Measurements from ENCODE around the gene MAPK8IP1.

The MAPK8IP1 gene

GRCh38 chr11:45909594-45910475 is 24.4 kb downstream of the MAPK8IP1 start:
- DNase-seq (ENCODE audit: low read depth in 3 of 3) = no peak

GRCh38 chr11:45910623-45911022 is 25.2 kb downstream of the MAPK8IP1 start:
- DNase-seq (ENCODE audit: low read depth in 3 of 3) = no peak

GRCh38 chr11:45913514-45913913 is 28.1 kb downstream of the MAPK8IP1 start:
- no peak for DNase-seq (ENCODE audit: low read depth in 3 of 3)

- DNase-seq (ENCODE audit: low read depth in 3 of 3) = no peak
Observed at GRCh38 chr11:45913942-45914635, 28.6 kb downstream of the MAPK8IP1 start.

GRCh38 chr11:45915446-45915845 is 30.0 kb downstream of the MAPK8IP1 start:
- no peak for DNase-seq (ENCODE audit: low read depth in 3 of 3)

GRCh38 chr11:45917286-45917622 is 31.8 kb downstream of the MAPK8IP1 start:
- DNase-seq (ENCODE audit: low read depth in 3 of 3) = no peak

- peak; percentile 82 to 94 (median 91) for DNase-seq (ENCODE audit: low read depth in 3 of 3)
Observed at GRCh38 chr11:45917623-45918330, 32.3 kb downstream of the MAPK8IP1 start, which contains the start of gene PEX16. Gene PEX16 (minus strand): TSS chr11:45917877. CDS start chr11:45917811, 66 bp downstream.

DNA sequence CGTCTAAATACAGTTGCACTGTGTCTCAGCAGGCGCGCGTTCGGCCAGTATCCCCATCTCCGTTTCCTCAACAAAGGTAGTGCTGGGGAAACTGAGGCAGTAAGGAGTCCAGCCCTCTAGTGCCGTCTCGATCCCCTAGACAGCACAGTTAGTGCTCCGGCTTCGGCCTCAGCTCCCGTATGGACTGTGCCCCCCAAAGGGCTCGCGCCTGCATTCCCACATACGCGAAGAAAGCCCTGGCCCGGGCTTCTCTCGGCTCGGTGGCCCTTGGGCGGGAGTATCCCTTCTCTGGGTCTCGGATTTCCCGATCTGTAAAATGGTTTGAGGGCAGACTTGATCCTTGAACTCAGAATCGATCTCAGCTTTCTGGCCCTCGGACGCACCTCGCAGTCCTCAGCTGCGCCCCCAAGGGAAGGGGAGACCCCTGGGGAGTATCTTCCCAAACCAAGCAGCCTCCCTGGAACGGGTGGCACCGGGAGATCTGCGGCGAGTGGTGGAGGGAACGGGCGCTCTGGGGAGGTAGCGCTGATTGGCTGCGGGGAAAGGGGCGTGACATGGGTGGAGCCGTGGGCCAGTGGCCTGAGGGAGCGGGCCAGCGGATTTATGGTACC is 33.0 kb downstream of the MAPK8IP1 start:
- peak; percentile 18 to 61 (median 40) for DNase-seq (ENCODE audit: low read depth in 3 of 3)

- DNase-seq (ENCODE audit: low read depth in 3 of 3) = no peak
Observed at GRCh38 chr11:45918962-45919675, 33.7 kb downstream of the MAPK8IP1 start.

GRCh38 chr11:45919806-45920530 is 34.5 kb downstream of the MAPK8IP1 start:
- no peak for DNase-seq (ENCODE audit: low read depth in 3 of 3)

DNA sequence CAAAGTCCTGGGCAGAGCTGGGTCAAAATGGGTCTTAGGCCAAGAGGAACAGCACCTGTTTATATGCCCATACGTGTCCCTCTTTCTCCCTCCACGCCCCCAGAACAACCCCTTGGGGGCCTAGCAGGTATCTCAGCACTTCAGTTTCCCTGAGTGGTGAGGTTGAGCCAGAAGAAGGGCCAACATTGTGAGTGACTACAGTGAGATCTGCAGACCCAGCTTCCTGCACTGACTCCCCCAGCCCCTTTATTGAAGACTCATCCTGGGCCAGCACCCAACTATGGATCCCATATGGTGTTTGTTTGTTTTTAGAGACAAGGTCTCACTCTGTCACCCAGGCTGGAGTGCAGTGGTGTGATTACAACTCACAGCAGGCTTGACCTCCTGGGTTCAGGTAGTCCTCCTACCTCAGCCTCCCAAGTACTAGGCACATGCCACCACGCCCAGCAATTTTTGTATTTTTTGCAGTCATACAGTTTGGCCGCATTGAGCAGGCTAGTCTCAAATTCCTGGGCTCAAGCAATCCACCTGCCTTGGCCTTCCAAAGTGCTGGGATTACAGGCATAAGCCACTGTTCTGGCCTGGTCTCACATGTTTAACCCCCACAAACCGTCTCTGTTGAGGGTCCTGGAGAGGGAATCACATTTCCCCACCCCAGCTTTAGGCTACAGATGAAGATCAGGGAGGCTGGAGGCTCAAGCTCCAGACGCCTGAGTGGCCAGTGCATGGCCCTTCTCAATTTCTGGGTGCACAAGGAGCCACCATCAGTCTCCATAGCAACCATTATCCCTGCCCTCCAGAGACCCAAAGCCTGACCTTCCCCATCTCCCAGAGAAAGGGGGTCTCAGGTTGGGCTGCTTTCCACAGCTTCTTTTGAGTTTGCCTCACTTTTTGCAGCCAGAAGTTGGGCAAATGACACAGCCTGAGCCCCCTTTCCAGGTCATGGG is 35.4 kb downstream of the MAPK8IP1 start:
- no peak for DNase-seq (ENCODE audit: low read depth in 3 of 3)

DNA sequence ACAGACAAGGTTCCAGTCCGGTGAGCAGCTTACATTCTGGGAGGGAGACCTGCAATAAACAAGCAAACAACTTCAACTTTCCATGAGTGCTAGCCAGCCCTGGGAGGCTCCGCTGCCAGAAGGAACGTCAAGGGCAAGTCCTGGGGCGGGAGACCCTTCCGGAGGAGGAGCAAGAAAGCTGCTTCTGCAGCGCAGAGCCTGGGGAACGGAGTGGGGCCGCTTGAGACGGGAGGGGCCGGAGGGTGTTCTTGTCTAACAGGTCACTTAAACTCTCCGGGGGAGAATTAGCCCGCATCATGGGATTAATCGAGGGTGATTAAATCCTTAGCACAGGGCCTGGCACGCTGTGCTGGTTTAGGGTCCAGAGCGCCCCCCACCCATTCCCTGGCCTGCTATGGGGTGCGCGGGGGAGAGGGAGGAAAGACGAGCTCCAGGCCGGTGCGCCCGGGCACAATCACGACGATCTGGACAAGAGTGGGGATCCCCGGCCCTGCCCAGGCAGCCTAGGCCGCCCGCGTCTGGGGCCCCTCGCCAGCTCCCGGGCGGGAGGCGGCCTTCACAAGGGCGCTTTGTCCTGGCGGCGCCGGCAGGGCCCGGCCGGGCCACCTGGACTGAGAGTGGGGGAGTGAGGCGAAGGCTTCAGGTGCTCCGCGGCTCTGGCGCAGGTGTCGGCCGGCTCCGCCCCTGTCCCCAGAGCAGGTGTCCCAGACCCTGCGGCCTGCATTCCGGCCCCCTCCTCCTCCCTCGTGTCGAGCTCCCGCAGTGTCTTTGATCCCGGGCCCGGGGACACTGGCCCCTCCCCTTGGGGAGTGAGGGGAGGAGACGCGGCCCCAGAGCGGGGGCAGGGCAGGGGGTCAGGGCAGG is 36.3 kb downstream of the MAPK8IP1 start:
- DNase-seq (ENCODE audit: low read depth in 3 of 3) = no peak

DNA sequence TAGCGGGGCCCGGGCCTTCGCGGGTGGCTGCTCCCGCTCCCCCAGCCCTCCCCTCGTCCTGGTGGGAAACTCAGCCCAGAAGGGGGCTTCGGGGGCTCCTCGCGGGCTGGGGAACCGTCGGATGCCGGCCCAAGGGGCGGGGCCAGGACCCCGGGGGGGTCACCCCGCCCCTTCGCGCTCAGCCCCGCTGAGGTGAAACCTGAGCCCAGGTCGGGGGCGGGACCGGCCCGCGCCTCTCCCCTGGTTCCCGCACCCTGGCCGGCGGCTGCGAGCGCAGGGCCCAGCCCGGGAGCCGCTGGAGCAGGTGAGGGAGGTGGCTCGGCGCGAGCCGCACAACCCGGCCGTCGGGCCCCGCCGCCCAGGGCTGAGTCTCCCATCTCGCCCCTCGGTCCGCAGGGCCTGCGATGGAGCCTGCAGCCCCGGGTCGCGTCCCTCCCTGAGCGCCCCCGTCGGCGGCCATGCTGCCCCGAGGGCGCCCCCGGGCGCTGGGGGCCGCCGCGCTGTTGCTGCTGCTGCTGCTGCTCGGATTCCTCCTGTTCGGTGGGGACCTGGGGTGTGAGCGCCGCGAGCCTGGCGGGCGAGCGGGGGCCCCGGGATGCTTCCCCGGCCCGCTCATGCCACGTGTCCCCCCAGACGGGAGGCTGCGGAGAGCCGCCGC is 37.1 kb downstream of the MAPK8IP1 start, which contains the start of gene LARGE2:
LARGE2 (plus strand) TSS at position 232 of the 658 bp plus-strand sequence; CDS start at position 459, 227 bp downstream.
- DNase-seq (ENCODE audit: low read depth in 3 of 3) = no peak

DNA sequence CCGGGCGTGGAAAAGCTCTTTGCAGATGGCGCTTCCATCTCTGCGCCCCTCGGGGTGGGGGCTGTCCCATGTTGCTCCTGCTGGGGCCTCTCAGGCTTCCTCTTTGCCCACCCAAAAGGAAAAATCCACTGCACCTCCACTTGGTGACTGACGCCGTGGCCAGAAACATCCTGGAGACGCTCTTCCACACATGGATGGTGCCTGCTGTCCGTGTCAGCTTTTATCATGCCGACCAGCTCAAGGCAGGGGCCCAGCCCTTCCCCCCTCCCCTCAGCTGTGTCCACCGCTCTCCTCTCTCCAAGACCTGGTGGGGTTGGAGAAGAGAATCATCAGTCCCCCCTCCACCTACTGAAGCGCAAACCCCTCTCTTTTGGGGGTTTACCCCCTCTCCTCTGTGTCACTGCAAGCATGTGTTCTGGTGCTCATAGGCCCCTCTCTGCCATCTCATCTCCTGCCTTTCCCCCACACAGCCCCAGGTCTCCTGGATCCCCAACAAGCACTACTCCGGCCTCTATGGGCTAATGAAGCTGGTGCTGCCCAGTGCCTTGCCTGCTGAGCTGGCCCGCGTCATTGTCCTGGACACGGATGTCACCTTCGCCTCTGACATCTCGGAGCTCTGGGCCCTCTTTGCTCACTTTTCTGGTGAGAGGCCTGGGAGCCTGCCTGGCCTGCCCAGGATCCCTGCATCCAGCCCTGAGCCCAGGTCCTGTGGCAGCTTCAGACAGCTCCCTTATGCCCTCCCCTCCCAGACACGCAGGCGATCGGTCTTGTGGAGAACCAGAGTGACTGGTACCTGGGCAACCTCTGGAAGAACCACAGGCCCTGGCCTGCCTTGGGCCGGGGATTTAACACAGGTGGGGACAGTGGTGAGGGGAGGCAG is 38.8 kb downstream of the MAPK8IP1 start:
- DNase-seq (ENCODE audit: low read depth in 3 of 3) = no peak

GRCh38 chr11:45924927-45925326 is 39.5 kb downstream of the MAPK8IP1 start:
- no peak for DNase-seq (ENCODE audit: low read depth in 3 of 3)

DNA sequence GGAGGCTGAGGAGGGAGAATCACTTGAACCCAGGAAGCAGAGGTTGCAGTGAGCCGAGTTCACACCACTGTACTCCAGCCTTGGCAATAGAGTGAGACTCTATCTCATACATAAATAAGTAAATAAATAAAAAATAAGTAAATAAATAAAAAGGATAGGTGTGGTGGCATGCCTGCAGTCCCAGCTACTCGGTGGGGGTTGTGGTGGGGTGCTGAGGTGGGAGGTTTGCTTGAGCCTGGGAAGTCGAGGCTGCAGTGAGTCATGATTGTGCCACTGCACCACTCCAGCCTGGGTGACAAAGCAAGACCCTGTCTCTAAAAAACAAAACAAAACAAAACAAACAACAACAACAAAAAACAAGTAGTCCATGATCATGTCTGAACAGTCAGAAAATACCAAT is 40.1 kb downstream of the MAPK8IP1 start:
- DNase-seq (ENCODE audit: low read depth in 3 of 3) = no peak

GRCh38 chr11:45926001-45926401 is 40.5 kb downstream of the MAPK8IP1 start:
- DNase-seq (ENCODE audit: low read depth in 3 of 3) = no peak
